LNCaP clone FGC (cell line): ENCODE data around the gene TARS1.

Experiments
- DNase-seq: peaks from one replicate; pipeline ENCODE4 v3.0.0-alpha.2; 2011; ENCODE audit warnings: low read depth
- H3K4me3 ChIP-seq: 2 replicates; pipeline ENCODE4 v1.5.1; 2011; ENCODE audit warnings: mild to moderate bottlenecking, low read depth, low read length, control low read depth
- TF ChIP-seq, protein P1 (sequence below): IDR thresholded peaks from 2 replicates; pipeline ENCODE4 v1.5.1; 2012; ENCODE audit warnings: mild to moderate bottlenecking; ENCODE audit not compliant: control insufficient read depth, insufficient read depth; ENCODE audit errors: extremely low read depth

The TARS1 gene

DNA sequence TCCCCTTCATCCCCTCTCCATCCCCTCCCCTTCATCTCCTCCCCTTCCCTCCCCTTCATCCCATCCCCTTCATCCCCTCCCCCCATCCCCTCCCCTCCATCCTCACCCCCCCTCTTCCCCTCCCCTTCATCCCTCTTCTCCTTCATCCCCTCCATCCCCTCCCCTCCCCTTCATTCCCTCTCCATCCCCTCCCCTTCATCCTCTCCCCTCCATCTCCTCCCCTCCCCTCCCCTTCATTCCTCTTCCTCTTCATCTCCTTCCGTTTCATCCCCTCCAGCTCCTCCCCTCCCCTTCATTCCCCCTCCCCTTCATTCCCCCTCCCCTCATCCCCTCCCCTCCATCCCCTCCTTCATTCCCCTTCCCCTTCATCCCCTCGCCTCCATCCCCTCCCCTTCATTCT lies 40.1 kb downstream of the TARS1 start:
- no peak overlapping the region for H3K4me3 ChIP-seq
- no peak for DNase-seq
- TF ChIP-seq, protein P1, sequence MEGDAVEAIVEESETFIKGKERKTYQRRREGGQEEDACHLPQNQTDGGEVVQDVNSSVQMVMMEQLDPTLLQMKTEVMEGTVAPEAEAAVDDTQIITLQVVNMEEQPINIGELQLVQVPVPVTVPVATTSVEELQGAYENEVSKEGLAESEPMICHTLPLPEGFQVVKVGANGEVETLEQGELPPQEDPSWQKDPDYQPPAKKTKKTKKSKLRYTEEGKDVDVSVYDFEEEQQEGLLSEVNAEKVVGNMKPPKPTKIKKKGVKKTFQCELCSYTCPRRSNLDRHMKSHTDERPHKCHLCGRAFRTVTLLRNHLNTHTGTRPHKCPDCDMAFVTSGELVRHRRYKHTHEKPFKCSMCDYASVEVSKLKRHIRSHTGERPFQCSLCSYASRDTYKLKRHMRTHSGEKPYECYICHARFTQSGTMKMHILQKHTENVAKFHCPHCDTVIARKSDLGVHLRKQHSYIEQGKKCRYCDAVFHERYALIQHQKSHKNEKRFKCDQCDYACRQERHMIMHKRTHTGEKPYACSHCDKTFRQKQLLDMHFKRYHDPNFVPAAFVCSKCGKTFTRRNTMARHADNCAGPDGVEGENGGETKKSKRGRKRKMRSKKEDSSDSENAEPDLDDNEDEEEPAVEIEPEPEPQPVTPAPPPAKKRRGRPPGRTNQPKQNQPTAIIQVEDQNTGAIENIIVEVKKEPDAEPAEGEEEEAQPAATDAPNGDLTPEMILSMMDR: no peak

DNA sequence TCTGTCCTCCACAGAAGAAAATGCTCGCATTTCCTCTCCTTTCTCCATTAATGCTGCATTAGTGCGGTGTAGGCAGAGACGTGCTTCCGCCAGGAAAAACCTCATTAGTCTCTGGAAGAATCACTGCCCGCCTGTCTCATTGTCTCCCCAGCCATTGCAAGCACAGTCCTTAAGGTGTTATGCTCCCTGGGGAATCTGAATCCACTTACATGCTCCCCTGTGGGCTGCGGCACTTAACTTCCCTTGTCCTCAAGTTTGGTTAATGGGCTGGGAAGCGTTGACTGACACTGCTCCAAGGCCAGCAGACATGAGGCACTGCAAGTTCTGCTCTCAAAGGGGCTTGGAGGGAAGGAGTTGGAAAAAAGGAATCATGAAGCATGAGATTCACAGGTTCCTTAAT lies 41.6 kb downstream of the TARS1 start:
- DNase-seq: no peak
- no peak overlapping the region for H3K4me3 ChIP-seq
- TF ChIP-seq, protein P1: no peak

DNA sequence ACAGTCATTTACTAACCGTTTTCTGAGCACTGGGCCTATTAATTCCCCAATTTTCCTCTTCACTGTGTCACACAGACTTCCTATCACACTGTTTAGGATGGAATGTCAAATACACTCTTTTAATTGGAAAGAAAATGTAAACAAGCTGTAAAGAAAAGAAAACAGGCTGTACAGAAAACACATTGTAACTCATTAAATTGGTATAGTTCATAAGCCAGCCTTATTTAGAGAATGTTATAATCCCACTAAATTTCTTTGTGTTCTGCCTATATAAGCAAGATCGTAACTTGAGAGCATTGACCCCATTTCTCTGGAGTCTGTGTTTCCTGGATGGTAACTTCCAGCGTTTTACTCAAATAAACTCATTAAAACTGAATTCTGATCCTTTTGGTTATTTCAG lies 46.5 kb downstream of the TARS1 start:
- H3K4me3 ChIP-seq: no peak overlapping the region
- DNase-seq: peak; percentile 52
- TF ChIP-seq, protein P1: no peak

DNA sequence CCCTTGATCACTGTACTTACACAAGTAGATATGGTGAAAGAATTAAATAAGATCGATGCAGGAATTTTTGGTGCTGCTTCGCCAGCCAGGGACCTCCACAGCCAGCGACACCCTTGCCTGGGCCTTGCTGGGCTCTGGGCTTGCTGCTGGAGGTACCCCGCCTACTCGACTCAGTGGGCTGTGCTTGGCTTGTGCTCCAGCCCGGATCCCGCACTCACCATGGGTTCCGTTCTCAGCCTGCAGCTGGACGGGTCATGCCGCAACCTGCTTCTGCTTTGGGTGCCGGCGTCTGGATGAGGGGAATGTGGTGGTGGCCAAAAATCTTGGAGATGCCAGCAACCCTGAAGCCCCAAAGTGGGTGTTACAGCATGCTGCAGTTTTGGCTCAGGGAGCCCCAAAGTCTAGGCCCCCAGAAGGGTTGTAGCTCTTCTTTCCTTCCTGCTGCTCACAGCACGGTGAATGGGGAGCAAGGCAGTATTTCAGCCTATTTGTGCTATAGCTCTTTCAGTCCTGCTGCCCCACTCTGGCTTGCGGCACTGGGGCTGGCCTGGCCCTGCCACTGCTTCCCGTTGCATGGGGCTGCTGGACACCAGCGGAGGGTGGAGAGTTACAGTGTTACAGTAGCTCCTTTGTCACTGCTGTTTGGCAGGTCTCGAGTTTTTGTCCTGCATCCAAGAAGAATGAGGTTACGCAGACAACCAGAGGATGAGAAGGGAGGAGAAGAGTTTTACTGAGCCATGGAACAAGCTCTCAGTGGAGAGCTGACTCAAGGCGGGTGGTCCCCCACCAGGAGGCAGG lies 48.0 kb downstream of the TARS1 start:
- H3K4me3 ChIP-seq: no peak overlapping the region
- TF ChIP-seq, protein P1: no peak
- DNase-seq: no peak

DNA sequence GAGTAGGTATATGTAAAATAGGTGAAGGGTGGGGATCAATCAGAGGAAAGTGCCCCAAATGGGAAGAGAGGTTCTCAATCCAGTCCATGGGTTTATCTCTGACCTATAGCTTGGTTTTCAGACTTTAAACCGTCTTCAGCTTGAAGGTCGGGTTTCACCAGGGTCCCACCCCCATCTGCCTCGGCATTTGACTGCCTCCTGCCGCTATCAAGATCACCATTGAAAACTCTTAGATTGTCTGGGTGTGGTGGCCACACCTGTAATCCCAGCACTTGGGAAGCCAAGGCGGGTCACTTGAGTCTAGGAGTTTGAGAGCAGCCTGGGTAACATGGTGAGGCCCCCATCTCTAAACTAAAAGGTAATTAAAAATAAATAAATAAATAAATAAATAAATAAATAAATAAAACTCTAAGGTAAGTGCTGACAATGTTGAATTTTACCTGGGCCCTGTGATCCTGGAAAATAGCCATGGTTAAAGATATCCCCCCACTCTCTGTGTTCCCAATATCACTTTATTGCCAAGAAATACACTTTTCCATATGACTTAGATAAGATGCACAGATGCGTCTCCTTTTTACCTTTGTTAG lies 48.8 kb downstream of the TARS1 start:
- DNase-seq: no peak
- TF ChIP-seq, protein P1: no peak
- no peak overlapping the region for H3K4me3 ChIP-seq

DNA sequence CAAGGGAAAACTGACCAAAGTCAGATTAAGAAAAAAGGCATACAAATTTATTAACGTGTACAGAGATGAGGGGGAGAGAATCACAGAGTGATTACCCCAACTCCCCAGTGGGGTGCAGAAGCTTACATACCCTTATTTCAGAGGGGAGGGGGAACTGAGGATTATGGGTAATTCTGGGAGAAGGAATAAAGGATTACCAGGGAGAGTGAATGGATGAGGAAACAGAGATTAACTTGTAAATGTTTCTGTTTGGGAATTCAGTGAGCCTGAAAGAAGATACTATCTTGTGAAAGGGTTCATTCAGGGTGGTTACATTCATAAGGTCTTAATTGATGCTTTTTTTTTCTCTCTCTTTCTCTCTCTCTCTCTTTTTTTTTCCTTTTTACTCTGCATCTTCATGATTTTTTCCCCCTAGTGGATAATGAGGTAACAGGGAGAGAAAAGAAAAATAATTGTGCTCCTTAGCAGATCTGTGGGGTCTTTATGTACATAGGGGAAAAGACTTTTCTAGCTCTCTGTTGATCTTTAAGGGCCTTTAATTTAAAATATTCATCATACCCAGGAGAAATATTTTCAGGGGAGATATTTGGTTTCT lies 49.4 kb downstream of the TARS1 start:
- no peak overlapping the region for H3K4me3 ChIP-seq
- TF ChIP-seq, protein P1: no peak
- DNase-seq: no peak
